ENCODE measurements around the gene LYZL1. TPM values are rescaled to one million over a fixed set of nuclear protein-coding genes. Genes with fewer than 3 reads are reported as not detected.

The LYZL1 gene
- total and polyA plus RNA-seq, 2 donors (not counting 1 experiment from before 2014, with no cell fraction given) = not detected

DNA sequence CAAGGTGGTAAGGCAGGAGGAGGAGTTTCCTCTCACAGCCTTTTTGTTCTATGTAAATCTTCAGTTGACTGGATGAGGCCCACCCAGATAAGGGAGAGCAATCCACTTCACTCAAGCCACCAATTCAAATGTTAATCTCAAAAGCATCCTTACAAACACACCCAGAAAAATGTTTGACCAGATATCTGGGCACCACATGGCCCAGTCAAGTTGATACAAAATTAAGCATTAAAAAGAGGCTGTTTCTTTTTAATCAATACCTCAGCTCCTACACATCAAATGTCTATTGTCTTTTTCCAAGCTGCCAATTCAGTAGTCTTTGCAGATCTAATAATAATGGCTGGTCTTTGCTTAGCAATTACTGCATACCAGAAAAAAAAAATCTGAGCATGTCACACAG is 18.0 kb upstream of the LYZL1 start:
- no peaks in the 10 kb centered on the region for H4K20me1 ChIP-seq (ENCODE audit: control insufficient read depth, extremely low read depth, insufficient read depth, low read length)
- no peak overlapping the region for H3K4me2 ChIP-seq (ENCODE audit: extremely low read depth, insufficient read depth, low read length)
- TF ChIP-seq EZH2 (IDR thresholded peaks at IDR 0.05; ENCODE audit: low read length, missing control alignments) = no peak
- TF ChIP-seq, protein P1, sequence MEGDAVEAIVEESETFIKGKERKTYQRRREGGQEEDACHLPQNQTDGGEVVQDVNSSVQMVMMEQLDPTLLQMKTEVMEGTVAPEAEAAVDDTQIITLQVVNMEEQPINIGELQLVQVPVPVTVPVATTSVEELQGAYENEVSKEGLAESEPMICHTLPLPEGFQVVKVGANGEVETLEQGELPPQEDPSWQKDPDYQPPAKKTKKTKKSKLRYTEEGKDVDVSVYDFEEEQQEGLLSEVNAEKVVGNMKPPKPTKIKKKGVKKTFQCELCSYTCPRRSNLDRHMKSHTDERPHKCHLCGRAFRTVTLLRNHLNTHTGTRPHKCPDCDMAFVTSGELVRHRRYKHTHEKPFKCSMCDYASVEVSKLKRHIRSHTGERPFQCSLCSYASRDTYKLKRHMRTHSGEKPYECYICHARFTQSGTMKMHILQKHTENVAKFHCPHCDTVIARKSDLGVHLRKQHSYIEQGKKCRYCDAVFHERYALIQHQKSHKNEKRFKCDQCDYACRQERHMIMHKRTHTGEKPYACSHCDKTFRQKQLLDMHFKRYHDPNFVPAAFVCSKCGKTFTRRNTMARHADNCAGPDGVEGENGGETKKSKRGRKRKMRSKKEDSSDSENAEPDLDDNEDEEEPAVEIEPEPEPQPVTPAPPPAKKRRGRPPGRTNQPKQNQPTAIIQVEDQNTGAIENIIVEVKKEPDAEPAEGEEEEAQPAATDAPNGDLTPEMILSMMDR (conservative IDR thresholded peaks at IDR 0.05 in 1 of 2, IDR thresholded peaks at IDR 0.05 in 1 of 2; ENCODE audit: low read depth in 1 of 2, low read length in 2 of 2) = no peak
- no peak overlapping the region for H3K9ac ChIP-seq (ENCODE audit: insufficient read depth, low read length)
- no peaks in the 10 kb centered on the region for H3K9me3 ChIP-seq (ENCODE audit: control insufficient read depth, insufficient read depth, low read depth, low read length)
- no peaks in the 10 kb centered on the region for H3K79me2 ChIP-seq (ENCODE audit: control insufficient read depth, insufficient read depth, low read length)
- no peak overlapping the region for H3K27ac ChIP-seq (ENCODE audit: insufficient read depth, low read length)
- no peaks in the 10 kb centered on the region for H3K36me3 ChIP-seq (ENCODE audit: control insufficient read depth, insufficient read depth, low read length)
- H3K4me3 ChIP-seq (replicated peaks in 1 of 4; ENCODE audit: control extremely low read depth in 1 of 4, insufficient read depth in 1 of 4, low read depth in 3 of 4, low read length in 4 of 4) = no peak overlapping the region
- H3K27me3 ChIP-seq (ENCODE audit: control insufficient read depth, insufficient read depth, low read length) = no peaks in the 10 kb centered on the region
- no peaks in the 10 kb centered on the region for H3K4me1 ChIP-seq (ENCODE audit: control insufficient read depth, extremely low read depth, insufficient read depth, low read length)
- no peak overlapping the region for H2AFZ ChIP-seq (ENCODE audit: low read length)
- DNase-seq (ENCODE audit: low read depth in 2 of 2) = no peak

DNA sequence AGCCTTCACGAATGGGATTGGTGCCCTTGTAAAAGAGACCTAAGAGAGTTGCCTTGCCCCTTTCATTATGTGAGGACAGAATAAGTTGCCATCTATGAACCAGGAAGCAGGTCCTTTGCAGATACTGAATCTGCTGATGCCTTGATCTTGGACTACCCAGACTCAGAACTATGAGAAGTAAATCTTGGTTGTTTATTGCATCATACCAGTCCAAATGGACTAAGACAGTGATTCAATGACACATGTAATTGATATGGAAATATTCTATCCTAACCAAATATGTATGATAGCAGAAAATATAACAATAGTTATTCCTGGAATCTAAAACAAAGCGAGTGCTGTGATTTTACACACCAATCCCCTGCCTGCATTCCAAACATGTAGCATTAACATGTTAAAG is 17.0 kb upstream of the LYZL1 start:
- Histone ChIP-seq H2AFZ (ENCODE audit: low read length) (no peak overlapping the region), H3K4me3 (replicated peaks in 1 of 4; ENCODE audit: control extremely low read depth in 1 of 4, insufficient read depth in 1 of 4, low read depth in 3 of 4, low read length in 4 of 4) (no peak overlapping the region), H3K4me1 (ENCODE audit: control insufficient read depth, extremely low read depth, insufficient read depth, low read length) (no peaks in the 10 kb centered on the region), H3K9ac (ENCODE audit: insufficient read depth, low read length) (no peak overlapping the region), H3K36me3 (ENCODE audit: control insufficient read depth, insufficient read depth, low read length) (no peaks in the 10 kb centered on the region), H3K79me2 (ENCODE audit: control insufficient read depth, insufficient read depth, low read length) (no peaks in the 10 kb centered on the region), H3K27ac (ENCODE audit: insufficient read depth, low read length) (no peak overlapping the region), H3K27me3 (ENCODE audit: control insufficient read depth, insufficient read depth, low read length) (no peaks in the 10 kb centered on the region), H3K9me3 (ENCODE audit: control insufficient read depth, insufficient read depth, low read depth, low read length) (no peaks in the 10 kb centered on the region), H3K4me2 (ENCODE audit: extremely low read depth, insufficient read depth, low read length) (no peak overlapping the region), H4K20me1 (ENCODE audit: control insufficient read depth, extremely low read depth, insufficient read depth, low read length) (no peaks in the 10 kb centered on the region)
- no peak for DNase-seq (ENCODE audit: low read depth in 2 of 2)
- TF ChIP-seq, protein P1 (conservative IDR thresholded peaks at IDR 0.05 in 1 of 2, IDR thresholded peaks at IDR 0.05 in 1 of 2; ENCODE audit: low read depth in 1 of 2, low read length in 2 of 2) = no peak
- TF ChIP-seq EZH2 (IDR thresholded peaks at IDR 0.05; ENCODE audit: low read length, missing control alignments) = no peak

DNA sequence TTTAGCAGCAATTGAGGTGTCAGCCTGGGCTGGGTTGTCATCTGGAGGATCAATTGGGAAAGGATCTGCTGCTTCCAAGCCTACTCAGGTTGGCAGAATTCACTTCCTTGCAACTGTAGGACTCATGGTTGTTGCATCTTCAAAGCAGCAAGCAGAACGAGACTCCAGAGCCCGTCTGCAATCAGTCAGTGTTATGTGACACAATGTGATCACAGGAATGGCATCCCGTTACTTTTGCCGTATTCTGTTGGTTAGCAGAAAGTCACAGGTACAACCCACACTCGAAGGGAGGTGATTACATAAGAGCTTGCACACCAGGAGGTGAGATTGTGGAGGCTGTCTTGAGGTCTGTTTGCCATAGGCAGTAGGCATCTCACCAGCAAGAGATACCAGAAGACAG is 15.4 kb upstream of the LYZL1 start:
- H3K9ac ChIP-seq (ENCODE audit: insufficient read depth, low read length) = no peak overlapping the region
- no peaks in the 10 kb centered on the region for H4K20me1 ChIP-seq (ENCODE audit: control insufficient read depth, extremely low read depth, insufficient read depth, low read length)
- H3K27me3 ChIP-seq (ENCODE audit: control insufficient read depth, insufficient read depth, low read length) = no peaks in the 10 kb centered on the region
- no peak overlapping the region for H3K27ac ChIP-seq (ENCODE audit: insufficient read depth, low read length)
- H2AFZ ChIP-seq (ENCODE audit: low read length) = no peak overlapping the region
- no peak overlapping the region for H3K4me2 ChIP-seq (ENCODE audit: extremely low read depth, insufficient read depth, low read length)
- no peaks in the 10 kb centered on the region for H3K9me3 ChIP-seq (ENCODE audit: control insufficient read depth, insufficient read depth, low read depth, low read length)
- no peaks in the 10 kb centered on the region for H3K4me1 ChIP-seq (ENCODE audit: control insufficient read depth, extremely low read depth, insufficient read depth, low read length)
- no peaks in the 10 kb centered on the region for H3K36me3 ChIP-seq (ENCODE audit: control insufficient read depth, insufficient read depth, low read length)
- no peak for DNase-seq (ENCODE audit: low read depth in 2 of 2)
- no peaks in the 10 kb centered on the region for H3K79me2 ChIP-seq (ENCODE audit: control insufficient read depth, insufficient read depth, low read length)
- no peak overlapping the region for H3K4me3 ChIP-seq (replicated peaks in 1 of 4; ENCODE audit: control extremely low read depth in 1 of 4, insufficient read depth in 1 of 4, low read depth in 3 of 4, low read length in 4 of 4)
- no peak for TF ChIP-seq EZH2 (IDR thresholded peaks at IDR 0.05; ENCODE audit: low read length, missing control alignments)
- TF ChIP-seq, protein P1 (conservative IDR thresholded peaks at IDR 0.05 in 1 of 2, IDR thresholded peaks at IDR 0.05 in 1 of 2; ENCODE audit: low read depth in 1 of 2, low read length in 2 of 2) = no peak
